Keratinocyte (primary cell): ENCODE results near the gene FBH1. TPM values are rescaled to one million over a fixed set of nuclear protein-coding genes. Genes with fewer than 3 reads are reported as not detected.

Experiments
- DNase-seq: peaks from one replicate; pipeline ENCODE4 v3.0.0-alpha.2; 2011; ENCODE audit warnings: low read depth, missing footprints, low spot score
- FAIRE-seq: peaks from 2 replicates; lab custom pipeline; 2011; peaks lifted over from hg19 to GRCh38; lab: Jason Lieb, UNC
- H2AFZ ChIP-seq: 2 replicates; pipeline ENCODE4 v1.6.0; 2012; ENCODE audit warnings: low read length, control low read depth, inconsistent platforms; ENCODE audit not compliant: control insufficient read depth
- H3K27ac ChIP-seq: 2 replicates; pipeline ENCODE4 v1.5.1; 2011; ENCODE audit warnings: low read length; ENCODE audit not compliant: control insufficient read depth, insufficient read depth
- H3K27me3 ChIP-seq: 3 replicates; pipeline ENCODE4 v1.6.0; 2011; ENCODE audit warnings: low read length; ENCODE audit not compliant: control insufficient read depth, insufficient read depth; ENCODE audit errors: extremely low read depth
- H3K36me3 ChIP-seq, 2 experiments: 2 replicates in 1 of 2; 3 replicates in 1 of 2; pipeline ENCODE4 v1.5.1; 2011; ENCODE audit warnings: low read length in 2 of 2, mild to moderate bottlenecking in 1 of 2; ENCODE audit not compliant: control insufficient read depth in 2 of 2, insufficient read depth in 2 of 2; ENCODE audit errors: extremely low read depth in 1 of 2
- H3K4me1 ChIP-seq: 3 replicates; pipeline ENCODE4 v1.5.1; 2011; ENCODE audit warnings: low read length; ENCODE audit not compliant: control insufficient read depth, insufficient read depth; ENCODE audit errors: extremely low read depth
- H3K4me2 ChIP-seq: 3 replicates; pipeline ENCODE4 v1.6.0; 2011; ENCODE audit warnings: low read depth, low read length; ENCODE audit not compliant: control insufficient read depth, insufficient read depth; ENCODE audit errors: extremely low read depth
- H3K4me3 ChIP-seq, 3 experiments: fragments of 200-600 bp in 1 of 3; sonication (generic) in 1 of 3; 2 replicates in 2 of 3; 3 replicates in 1 of 3; pipeline ENCODE4 v1.5.1; 2011 to 2016; ENCODE audit warnings: low read length in 3 of 3, mild to moderate bottlenecking in 3 of 3, control low read depth in 2 of 3, inconsistent platforms in 1 of 3, low read depth in 1 of 3, mixed read lengths in 1 of 3, mixed run types in 1 of 3, moderate library complexity in 1 of 3; ENCODE audit not compliant: control insufficient read depth in 2 of 3, insufficient read depth in 2 of 3; ENCODE audit errors: extremely low read depth in 1 of 3
- H3K79me2 ChIP-seq: 2 replicates; pipeline ENCODE4 v1.6.0; 2012; ENCODE audit warnings: low read length; ENCODE audit not compliant: control insufficient read depth, insufficient read depth
- H3K9ac ChIP-seq: 3 replicates; pipeline ENCODE4 v1.6.0; 2011; ENCODE audit warnings: low read length; ENCODE audit not compliant: control insufficient read depth, insufficient read depth; ENCODE audit errors: extremely low read depth
- H3K9me1 ChIP-seq: 3 replicates; pipeline ENCODE4 v1.6.0; 2011; ENCODE audit warnings: low read length; ENCODE audit not compliant: control insufficient read depth, insufficient read depth; ENCODE audit errors: extremely low read depth
- H3K9me3 ChIP-seq: 2 replicates; pipeline ENCODE4 v1.5.1; 2012; ENCODE audit warnings: low read depth, low read length; ENCODE audit not compliant: control insufficient read depth
- H4K20me1 ChIP-seq: 3 replicates; pipeline ENCODE4 v1.6.0; 2011; ENCODE audit warnings: low read length; ENCODE audit not compliant: control insufficient read depth, insufficient read depth; ENCODE audit errors: extremely low read depth
- EZH2 ChIP-seq: IDR thresholded peaks from one replicate; pipeline ENCODE4 v1.6.1; 2012; ENCODE audit warnings: inconsistent platforms, mild to moderate bottlenecking, low read length, moderate library complexity
- dilution Hi-C: fragments of 300-500 bp; cut with MboI; formaldehyde crosslinking; loops from one replicate; pipeline ENCODE4 v1.7.0; 2020; ENCODE audit warnings: low sequenced_read_pairs; ENCODE audit not compliant: extremely low pct_ligation_motif_present
- polyA plus RNA-seq, 5 experiments: library from polyadenylated mRNA; depleted of rRNA in 3 of 5; stranded (reverse) in 3 of 5; stranded (forward) in 1 of 5; unstranded in 1 of 5; fragments of >200 nt; gene quantifications; 1 replicate in 1 of 5; 2 replicates in 3 of 5; 3 replicates in 1 of 5; pipeline versions ENCODE4 v1.2.1 to v1.2.3, GENCODE V29; 2011 to 2012; ENCODE audit warnings: missing spikeins in 2 of 5, low read depth in 1 of 5, low replicate concordance in 1 of 5
- TF ChIP-seq, protein P1 (sequence below), 3 experiments: IDR thresholded peaks in 1 of 3; conservative IDR thresholded peaks in 1 of 3; optimal IDR thresholded peaks in 1 of 3; 2 replicates in 2 of 3; 3 replicates in 1 of 3; pipeline versions ENCODE3 to v1.5.1; 2011; ENCODE audit warnings: low read length in 3 of 3, mild to moderate bottlenecking in 3 of 3, moderate library complexity in 2 of 3, control low read depth in 1 of 3, inconsistent platforms in 1 of 3; ENCODE audit not compliant: insufficient read depth in 2 of 3; ENCODE audit errors: extremely low read depth in 1 of 3

Gene FBH1
- polyA plus RNA-seq, 1 donor (not counting 4 experiments of a cell fraction or from before 2014, with no cell fraction given) = 61.8 TPM

DNA sequence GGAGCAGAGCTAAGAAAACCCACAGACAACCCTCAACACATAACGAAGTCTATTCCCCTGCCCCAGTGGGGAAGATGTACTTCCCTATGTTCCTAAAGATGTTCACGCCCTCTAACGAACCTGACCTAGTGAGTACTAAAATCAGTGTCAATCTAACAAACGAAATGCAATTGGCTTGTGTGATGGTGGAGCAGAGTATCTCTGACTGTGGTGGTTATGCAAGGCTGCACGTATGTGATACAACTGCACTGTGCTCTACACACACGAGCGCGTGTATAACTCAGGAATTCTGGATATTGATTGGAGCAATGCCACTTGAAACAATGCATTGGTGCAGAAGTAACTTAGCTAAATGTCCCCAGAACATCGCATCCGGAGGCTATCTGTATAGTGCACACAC lies 1.7 kb upstream of the FBH1 start:
- Histone ChIP-seq H3K9ac (peak overlapping the region; percentile 83), H4K20me1 (no peaks in the 10 kb centered on the region), H3K27ac (peak overlapping the region; percentile 62), H3K79me2 (peaks cover 41% of the 10 kb centered on the region), H2AFZ (peak overlapping the region; percentile 80), H3K4me1 (peaks cover 31% of the 10 kb centered on the region), H3K9me3 (no peaks in the 10 kb centered on the region), H3K27me3 (no peaks in the 10 kb centered on the region), H3K36me3 (peaks cover 8 to 12% of the 10 kb centered on the region in 2 experiments), H3K4me2 (peak overlapping the region; percentile 100), H3K4me3 (peak overlapping the region; percentile 61 to 87 (median 70)), H3K9me1 (peaks cover 4% of the 10 kb centered on the region)
- DNase-seq (no peak), FAIRE-seq (peak; percentile 32)
- TF ChIP-seq, protein P1, sequence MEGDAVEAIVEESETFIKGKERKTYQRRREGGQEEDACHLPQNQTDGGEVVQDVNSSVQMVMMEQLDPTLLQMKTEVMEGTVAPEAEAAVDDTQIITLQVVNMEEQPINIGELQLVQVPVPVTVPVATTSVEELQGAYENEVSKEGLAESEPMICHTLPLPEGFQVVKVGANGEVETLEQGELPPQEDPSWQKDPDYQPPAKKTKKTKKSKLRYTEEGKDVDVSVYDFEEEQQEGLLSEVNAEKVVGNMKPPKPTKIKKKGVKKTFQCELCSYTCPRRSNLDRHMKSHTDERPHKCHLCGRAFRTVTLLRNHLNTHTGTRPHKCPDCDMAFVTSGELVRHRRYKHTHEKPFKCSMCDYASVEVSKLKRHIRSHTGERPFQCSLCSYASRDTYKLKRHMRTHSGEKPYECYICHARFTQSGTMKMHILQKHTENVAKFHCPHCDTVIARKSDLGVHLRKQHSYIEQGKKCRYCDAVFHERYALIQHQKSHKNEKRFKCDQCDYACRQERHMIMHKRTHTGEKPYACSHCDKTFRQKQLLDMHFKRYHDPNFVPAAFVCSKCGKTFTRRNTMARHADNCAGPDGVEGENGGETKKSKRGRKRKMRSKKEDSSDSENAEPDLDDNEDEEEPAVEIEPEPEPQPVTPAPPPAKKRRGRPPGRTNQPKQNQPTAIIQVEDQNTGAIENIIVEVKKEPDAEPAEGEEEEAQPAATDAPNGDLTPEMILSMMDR (optimal IDR thresholded peaks at IDR 0.05 in 1 of 3, IDR thresholded peaks at IDR 0.05 in 1 of 3, conservative IDR thresholded peaks at IDR 0.05 in 1 of 3; ENCODE audit: extremely low read depth in 1 of 3, insufficient read depth in 2 of 3, low read length in 3 of 3) = no peak
- TF ChIP-seq EZH2 = no peak
- dilution Hi-C loops = no loop called here

DNA sequence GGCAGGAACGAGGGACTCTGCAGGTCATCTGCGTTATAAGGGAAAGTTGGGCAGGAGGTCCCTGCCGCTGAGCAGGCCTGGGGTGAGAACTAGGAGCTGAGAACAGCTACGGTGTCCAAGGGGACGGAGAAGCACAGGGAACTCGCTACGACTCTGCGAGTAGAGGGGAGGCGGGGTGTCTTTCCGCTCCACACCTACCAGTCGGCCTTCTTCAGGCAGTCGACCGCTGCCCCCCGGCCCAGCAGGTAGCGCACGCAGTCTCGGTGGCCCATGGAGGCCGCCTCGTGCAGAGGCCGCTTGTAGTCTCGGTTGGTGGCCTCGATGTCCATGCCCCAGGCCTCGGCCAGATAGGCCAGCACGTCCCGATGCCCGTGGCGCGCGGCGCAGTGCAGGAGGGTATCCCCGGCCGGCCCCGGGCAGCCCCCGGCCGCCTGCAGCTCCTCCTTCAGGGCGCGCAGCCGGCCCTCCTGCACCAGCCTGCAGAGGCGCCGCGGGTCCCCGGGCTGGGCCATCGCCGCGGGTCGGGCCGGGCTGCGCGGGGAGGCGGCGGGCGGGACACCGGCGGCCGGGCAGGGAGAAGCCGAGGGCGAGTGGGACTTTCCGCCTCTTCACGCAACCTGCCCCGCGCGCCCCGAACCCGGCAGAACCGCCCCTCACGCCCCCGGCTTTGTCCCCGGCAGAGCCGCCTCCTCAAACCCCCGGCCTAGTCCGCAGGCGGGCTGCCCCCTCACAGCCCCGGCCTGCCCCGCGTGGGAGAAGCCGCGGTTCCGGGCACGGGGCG lies 1.0 kb upstream of the FBH1 start:
- Histone ChIP-seq H3K27me3 (no peaks in the 10 kb centered on the region), H3K9ac (peak overlapping the region; percentile 83), H4K20me1 (no peaks in the 10 kb centered on the region), H3K9me3 (no peaks in the 10 kb centered on the region), H3K4me2 (peak overlapping the region; percentile 100), H3K79me2 (peaks cover 47% of the 10 kb centered on the region), H2AFZ (peak overlapping the region; percentile 86), H3K36me3 (peaks cover 5 to 14% of the 10 kb centered on the region in 2 experiments), H3K4me1 (peaks cover 29% of the 10 kb centered on the region), H3K9me1 (peaks cover 4% of the 10 kb centered on the region), H3K4me3 (peak overlapping the region; percentile 61 to 87 (median 70)), H3K27ac (peak overlapping the region; percentile 62)
- DNase-seq = no peak
- TF ChIP-seq, protein P1 (optimal IDR thresholded peaks at IDR 0.05 in 1 of 3, IDR thresholded peaks at IDR 0.05 in 1 of 3, conservative IDR thresholded peaks at IDR 0.05 in 1 of 3; ENCODE audit: extremely low read depth in 1 of 3, insufficient read depth in 2 of 3, low read length in 3 of 3) = no peak
- TF ChIP-seq EZH2 = no peak
- dilution Hi-C loops = no loop called here
- no peak for FAIRE-seq
